BJ (cell line): ENCODE results near the gene SSH2. TPM values are rescaled to one million over a fixed set of nuclear protein-coding genes. Genes with fewer than 3 reads are reported as not detected.

Source experiments
- CTCF ChIA-PET: fragments of 350-600 bp; formaldehyde crosslinking; extraction: SDS; loops from one replicate; lab custom pipeline; 2021; ENCODE audit warnings: antibody characterized with exemption, inconsistent platforms; lab: Yijun Ruan, JAX
- POLR2A ChIA-PET: fragments of 300-600 bp; sonication (Branson Sonifier 250); formaldehyde crosslinking; extraction: SDS; loops from one replicate; lab custom pipeline; 2021; ENCODE audit warnings: antibody characterized with exemption; lab: Charles Lee
- DNase-seq: peaks from one replicate; pipeline ENCODE4 v3.0.0-alpha.2; 2011; ENCODE audit warnings: low read depth
- H3K27me3 ChIP-seq: 2 replicates; pipeline ENCODE4 v1.6.0; 2011; ENCODE audit warnings: low read length; ENCODE audit not compliant: control insufficient read depth, insufficient read depth
- H3K36me3 ChIP-seq: 2 replicates; pipeline ENCODE4 v1.5.1; 2011; ENCODE audit warnings: low read length; ENCODE audit not compliant: control insufficient read depth, insufficient read depth
- H3K4me3 ChIP-seq: 2 replicates; pipeline ENCODE4 v1.5.1; 2011; ENCODE audit warnings: low read depth, mild to moderate bottlenecking, control low read depth, low read length
- polyA plus RNA-seq: library from polyadenylated mRNA; depleted of rRNA; stranded (reverse); fragments of >200 nt; gene quantifications from 2 replicates; pipeline ENCODE4 v1.2.3, GENCODE V29; 2011
- TF ChIP-seq, protein P1 (sequence below): IDR thresholded peaks from 2 replicates; pipeline ENCODE4 v1.5.1; 2011; ENCODE audit warnings: low read depth, mild to moderate bottlenecking, control low read depth, inconsistent platforms, low read length, moderate library complexity; ENCODE audit not compliant: insufficient read depth

SSH2 gene
- polyA plus RNA-seq, 1 experiment = 5.7 TPM

GRCh38 chr17:29722411-29723198 lies 207.4 kb downstream of the SSH2 start:
- Histone ChIP-seq H3K4me3 (peak overlapping the region; percentile 2; the same call in 1 of the 2 replicates), H3K36me3 (no peaks in the 10 kb centered on the region), H3K27me3 (no peaks in the 10 kb centered on the region)
- DNase-seq = peak; percentile 57
- ChIA-PET POLR2A (no interaction called here), CTCF (interaction anchor here (0.7 to 1.6 kb wide), 8 partner anchors 10 to 84 kb away, joined by 3 to 6 read pairs (median 3); no protein-coding TSS in a partner anchor)
- TF ChIP-seq, protein P1, sequence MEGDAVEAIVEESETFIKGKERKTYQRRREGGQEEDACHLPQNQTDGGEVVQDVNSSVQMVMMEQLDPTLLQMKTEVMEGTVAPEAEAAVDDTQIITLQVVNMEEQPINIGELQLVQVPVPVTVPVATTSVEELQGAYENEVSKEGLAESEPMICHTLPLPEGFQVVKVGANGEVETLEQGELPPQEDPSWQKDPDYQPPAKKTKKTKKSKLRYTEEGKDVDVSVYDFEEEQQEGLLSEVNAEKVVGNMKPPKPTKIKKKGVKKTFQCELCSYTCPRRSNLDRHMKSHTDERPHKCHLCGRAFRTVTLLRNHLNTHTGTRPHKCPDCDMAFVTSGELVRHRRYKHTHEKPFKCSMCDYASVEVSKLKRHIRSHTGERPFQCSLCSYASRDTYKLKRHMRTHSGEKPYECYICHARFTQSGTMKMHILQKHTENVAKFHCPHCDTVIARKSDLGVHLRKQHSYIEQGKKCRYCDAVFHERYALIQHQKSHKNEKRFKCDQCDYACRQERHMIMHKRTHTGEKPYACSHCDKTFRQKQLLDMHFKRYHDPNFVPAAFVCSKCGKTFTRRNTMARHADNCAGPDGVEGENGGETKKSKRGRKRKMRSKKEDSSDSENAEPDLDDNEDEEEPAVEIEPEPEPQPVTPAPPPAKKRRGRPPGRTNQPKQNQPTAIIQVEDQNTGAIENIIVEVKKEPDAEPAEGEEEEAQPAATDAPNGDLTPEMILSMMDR = no peak

GRCh38 chr17:29720551-29720950 lies 209.5 kb downstream of the SSH2 start:
- ChIA-PET CTCF (no interaction called here), POLR2A (no interaction called here)
- TF ChIP-seq, protein P1 = no peak
- H3K36me3 ChIP-seq = no peaks in the 10 kb centered on the region
- H3K27me3 ChIP-seq = no peaks in the 10 kb centered on the region
- H3K4me3 ChIP-seq = no peak overlapping the region
- no peak for DNase-seq

DNA sequence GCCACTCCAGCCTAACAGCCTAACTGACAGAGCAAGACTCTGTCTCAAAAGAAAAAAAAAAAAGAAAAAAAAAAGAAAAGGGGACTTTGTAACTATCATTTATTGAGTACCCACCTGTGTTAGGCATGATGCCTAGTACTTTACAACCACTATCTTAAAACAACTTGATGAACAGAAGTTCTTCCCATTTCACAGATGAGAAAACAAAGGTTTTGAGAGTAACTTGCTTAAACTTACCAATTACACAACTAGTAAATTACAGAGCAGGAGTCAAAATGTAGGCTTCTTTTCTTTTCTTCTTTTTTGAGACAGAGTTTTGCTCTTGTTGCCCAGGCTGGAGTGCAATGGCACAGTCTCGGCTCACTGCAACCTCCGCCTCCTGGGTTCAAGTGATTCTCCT lies 210.6 kb downstream of the SSH2 start:
- DNase-seq = no peak
- no peaks in the 10 kb centered on the region for H3K27me3 ChIP-seq
- H3K36me3 ChIP-seq = no peaks in the 10 kb centered on the region
- ChIA-PET POLR2A (no interaction called here), CTCF (no interaction called here)
- H3K4me3 ChIP-seq = no peak overlapping the region
- TF ChIP-seq, protein P1 = no peak

DNA sequence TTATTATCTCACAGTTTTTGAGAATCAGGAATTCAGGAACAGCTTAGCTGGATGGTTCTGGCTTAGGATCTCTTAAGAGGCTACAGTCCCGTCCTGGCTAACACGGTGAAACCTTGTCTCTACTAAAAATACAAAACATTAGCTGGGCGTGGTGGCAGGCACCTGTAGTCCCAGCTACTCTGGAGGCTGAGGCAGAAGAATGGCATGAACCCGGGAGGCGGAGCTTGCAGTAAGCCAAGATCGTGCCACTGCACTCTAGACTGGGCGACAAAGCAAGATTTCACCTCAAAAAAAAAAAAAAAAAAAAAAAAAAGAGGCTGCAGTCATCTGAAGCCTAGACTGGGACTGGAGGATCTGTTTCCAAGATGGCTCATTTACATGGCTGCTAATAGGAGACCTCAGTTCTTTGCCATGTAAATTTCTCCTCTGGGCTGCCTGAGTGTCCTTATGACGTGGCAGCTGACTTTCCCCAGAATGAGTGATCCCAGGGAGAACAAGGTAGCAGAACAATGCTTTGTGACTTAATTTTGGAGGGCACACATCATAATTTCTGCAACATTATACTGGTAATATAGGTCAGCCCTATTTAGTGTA lies 211.5 kb downstream of the SSH2 start:
- POLR2A ChIA-PET = no interaction called here
- CTCF ChIA-PET = no interaction called here
- DNase-seq = no peak
- Histone ChIP-seq H3K27me3 (no peaks in the 10 kb centered on the region), H3K36me3 (no peaks in the 10 kb centered on the region), H3K4me3 (no peak overlapping the region)
- TF ChIP-seq, protein P1 = no peak

DNA sequence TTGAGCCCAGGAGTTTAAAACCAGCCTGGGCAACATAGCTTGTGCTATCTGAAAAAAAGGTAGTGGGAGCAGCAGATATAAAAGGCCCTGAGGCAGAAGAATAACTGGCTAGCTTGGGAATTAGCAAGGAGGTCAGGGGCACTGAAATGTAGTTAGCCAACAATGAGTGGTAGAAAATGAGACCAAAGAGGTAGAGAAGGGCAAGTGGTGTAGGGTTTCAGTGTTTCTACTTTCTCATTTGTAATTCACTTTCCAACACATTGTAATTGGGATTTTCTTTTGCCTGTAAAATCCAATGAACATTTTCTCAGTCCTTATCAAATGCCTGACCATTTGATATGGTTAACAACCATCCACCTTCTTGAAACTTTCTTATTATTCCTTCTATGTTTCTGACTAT lies 212.2 kb downstream of the SSH2 start:
- Histone ChIP-seq H3K36me3 (no peaks in the 10 kb centered on the region), H3K27me3 (no peaks in the 10 kb centered on the region), H3K4me3 (no peak overlapping the region)
- TF ChIP-seq, protein P1 = no peak
- ChIA-PET CTCF (no interaction called here), POLR2A (no interaction called here)
- DNase-seq = no peak
